ENCODE measurements around the gene PROM1. TPM values are rescaled to one million over a fixed set of nuclear protein-coding genes. Genes with fewer than 3 reads are reported as not detected.

The PROM1 gene
- total RNA-seq, 2 experiments from 2014 or later = 0.29 TPM; not detected in 1

DNA sequence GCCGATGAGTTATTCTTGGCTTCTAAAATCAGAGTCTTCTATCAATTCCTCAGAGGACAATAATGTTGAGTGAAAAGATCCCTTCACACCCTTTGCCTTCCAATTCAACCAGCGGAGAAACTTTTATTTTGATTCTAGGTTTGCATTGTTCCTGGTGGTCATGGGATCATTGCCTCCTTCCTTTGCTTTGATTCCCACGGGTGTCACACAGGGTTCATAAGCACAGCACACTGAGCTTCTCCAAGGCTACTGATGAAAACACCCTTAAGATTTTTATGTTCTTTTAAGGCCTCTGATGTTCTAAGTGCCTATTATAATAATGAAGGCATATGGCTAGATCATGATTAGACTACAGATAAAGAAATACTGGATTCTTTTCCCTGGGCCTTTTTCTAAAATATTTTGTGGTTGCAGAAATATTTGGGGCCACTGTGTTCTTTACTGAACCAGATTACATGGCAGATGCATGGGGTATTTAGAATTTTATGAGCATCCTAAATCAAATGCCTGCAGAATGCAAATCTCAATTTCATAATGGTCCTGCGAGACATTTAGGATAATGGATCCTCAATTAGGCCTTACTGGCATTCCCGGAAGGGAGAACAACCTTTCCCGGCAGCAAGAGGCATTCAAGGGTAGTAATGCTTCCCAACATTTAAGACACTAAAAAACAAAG is 76.9 kb downstream of the PROM1 start:
- ChIA-PET CTCF (interaction anchor here (1.4 kb wide), 1 partner anchor 50 kb away, joined by 3 read pairs; no protein-coding TSS in a partner anchor), POLR2A (no interaction called here)

DNA sequence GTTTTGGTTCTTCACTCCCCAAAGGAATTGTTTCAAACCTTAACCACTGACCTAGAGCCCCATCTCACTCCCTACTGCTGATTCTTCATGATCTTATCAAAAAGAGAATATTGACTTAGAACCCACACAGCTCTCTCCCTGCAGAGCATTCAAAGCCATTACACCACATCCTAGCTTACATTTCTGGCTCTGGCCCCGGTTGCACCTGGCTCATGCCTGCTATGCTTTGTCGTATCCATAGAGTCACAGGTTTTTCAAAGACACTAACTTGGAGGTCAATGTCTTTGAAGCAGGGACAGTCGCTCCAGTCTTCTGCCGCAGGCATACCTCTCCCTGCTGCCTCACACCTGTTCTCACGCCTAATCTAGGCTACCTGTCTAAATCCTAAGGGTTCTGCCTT is 78.1 kb downstream of the PROM1 start:
- ChIA-PET POLR2A (no interaction called here), CTCF (interaction anchor here (0.6 to 1.6 kb wide), 2 partner anchors 26 to 259 kb away, joined by 3 to 5 read pairs; no protein-coding TSS in a partner anchor)

DNA sequence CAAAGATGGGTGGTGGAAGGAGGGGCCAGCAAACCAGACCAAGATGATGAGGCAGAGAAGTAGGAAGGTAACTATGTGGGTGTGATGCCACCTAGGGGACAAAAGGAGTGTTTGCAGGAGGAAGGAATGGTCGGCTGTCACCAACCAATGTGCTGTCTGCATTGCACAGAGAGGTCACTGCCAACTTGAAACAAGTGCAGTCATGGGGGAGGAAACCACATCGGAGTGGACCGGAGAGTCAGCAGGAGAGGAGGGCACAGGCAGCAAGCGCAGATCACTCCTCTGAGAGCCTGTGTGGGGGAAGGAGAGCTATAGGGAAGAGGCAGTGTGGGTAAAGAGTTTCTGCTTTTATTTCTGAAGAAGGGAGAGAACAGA is 82.4 kb downstream of the PROM1 start:
- POLR2A ChIA-PET = no interaction called here
- CTCF ChIA-PET = interaction anchor here (0.6 to 3.6 kb wide), 12 partner anchors 9 to 276 kb away, joined by 3 to 18 read pairs (median 3); no protein-coding TSS in a partner anchor

DNA sequence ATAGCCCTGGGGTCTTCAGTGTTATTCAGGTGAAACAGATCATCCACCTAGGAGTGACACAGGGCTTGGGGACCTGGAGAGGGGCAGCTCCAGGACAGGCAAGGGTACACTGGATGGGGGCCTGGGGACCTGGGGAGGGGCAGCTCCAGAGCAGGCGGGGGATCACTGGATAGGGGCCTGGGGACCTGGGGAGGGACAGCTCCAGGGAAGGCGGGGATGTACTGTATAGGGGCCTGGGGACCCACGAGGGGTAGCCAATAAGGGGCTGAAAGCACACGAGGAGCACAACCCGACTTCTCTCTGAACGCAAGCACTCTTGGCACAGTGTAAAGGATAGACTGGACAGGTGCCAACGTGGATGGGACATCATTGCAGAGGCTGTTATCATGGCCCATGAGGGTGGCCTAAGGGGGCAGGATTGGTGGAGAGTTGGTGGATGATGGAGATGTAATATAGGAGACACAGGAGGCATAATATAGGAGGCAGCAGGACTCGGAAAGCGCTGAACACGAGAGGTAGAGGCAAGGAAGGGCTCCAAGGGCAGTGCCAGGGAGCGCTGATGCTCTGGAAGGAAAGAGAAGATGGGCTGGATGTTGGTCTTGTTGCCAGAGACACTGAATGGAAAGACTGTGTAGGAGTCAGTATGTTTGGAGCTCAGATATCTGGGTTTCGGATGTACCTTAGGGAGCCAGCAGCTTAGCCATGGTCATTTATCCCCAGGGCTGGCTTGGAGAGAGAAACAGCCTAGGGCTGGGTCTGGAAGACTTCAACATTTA is 82.9 kb downstream of the PROM1 start:
- ChIA-PET CTCF (interaction anchor here (0.6 to 3.6 kb wide), 10 partner anchors 10 to 275 kb away, joined by 3 to 18 read pairs (median 3); no protein-coding TSS in a partner anchor), POLR2A (interaction anchor here (0.5 kb wide), 1 partner anchor 341 kb away, joined by 3 read pairs; no protein-coding TSS in a partner anchor)

DNA sequence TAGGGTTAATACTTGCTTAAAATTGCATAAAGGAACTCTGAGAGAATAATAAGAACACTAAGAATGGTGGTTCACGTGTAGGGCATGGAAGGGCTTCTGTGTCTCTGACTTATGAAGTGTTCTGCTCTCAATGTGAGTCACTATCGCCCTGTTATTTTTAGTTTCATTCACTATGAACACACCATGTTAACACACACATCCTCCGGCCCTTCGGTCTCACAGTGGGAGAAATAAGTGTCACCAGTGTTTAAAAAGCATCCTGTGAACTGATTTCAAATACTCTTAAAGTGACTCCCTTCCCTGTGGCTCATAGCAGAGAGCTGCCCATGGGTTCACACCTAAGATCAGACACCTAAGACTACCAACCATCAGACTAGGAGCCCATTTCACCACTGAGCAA is 87.0 kb downstream of the PROM1 start:
- CTCF ChIA-PET = interaction anchor here (1.2 to 3.1 kb wide), 3 partner anchors 33 to 191 kb away, joined by 4 to 8 read pairs (median 6); no protein-coding TSS in a partner anchor

DNA sequence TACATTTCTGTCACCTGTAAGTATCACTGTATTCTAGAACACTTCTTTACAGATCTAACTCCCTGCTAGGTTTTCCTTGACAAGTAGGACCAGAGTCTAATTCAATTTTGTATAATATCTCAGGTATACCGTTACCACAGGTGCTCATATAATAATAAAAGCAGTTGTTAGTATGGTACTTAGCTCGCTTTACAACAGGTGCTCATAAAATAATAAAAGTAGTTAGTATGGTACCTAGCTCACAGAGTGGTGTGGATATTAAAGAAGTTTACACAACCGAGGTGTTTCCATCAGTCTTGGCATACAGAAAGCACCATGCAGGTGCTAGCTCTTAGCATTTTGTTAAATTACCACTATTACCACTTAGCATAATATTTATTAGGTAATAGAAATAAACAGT is 88.0 kb downstream of the PROM1 start:
- ChIA-PET POLR2A (interaction anchor here (0.6 kb wide), 1 partner anchor 258 kb away, joined by 4 read pairs; no protein-coding TSS in a partner anchor), CTCF (interaction anchor here (1.2 to 3.1 kb wide), 4 partner anchors 32 to 190 kb away, joined by 3 to 8 read pairs (median 5); no protein-coding TSS in a partner anchor)

More for the DNA sequence above, 87.0 kb downstream of the PROM1 start:
- POLR2A ChIA-PET = no interaction called here

DNA sequence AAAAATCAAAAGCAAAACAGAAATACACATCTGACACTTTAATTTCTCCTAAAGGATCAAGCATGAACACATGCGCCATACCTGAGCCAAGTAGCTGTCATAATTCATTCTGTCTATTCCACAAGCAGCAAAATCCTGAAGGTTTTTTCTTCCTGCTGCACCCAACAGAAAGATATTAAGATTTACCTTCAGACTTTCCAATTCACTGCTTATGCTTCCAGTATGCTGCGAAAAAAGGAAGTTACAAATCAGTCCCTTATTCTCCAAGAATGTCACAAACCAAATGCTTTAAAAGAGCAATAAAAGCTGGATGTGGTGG is 91.7 kb downstream of the PROM1 start:
- CTCF ChIA-PET = interaction anchor here (1.3 kb wide), 1 partner anchor 10 kb away, joined by 3 read pairs; no protein-coding TSS in a partner anchor
- POLR2A ChIA-PET = no interaction called here

DNA sequence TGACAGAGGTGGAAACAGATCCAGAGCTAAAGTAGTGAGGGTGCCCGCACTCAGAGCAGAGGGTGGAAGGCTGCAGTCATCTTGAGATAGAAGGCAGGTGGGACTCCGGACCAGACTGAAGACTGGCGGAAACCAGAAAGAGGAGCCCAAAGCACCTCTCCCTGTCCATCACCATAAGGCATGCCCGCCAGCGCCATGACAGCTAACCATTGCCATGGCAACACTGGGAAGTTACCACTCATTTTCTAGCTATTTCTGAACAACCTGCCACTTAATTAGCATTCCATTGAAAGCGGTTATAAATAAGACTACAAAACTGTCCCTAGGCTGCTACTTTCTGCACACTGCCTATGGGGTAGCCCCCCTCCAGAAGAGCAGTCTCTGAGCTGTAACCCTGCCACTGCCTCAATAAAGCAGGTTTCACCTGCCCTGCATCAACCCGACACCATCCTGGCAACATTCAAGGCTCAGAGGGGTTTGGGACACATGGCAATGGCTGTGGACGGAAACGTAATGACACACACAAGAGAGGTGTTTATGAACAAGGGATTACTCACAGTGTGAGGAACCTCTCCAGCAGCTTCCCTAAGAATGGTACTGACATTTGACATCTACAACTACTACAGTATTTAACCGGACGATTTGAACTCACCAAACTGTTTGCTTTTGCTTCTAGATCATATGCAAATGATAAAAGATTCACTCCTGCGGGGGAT is 93.1 kb downstream of the PROM1 start:
- ChIA-PET CTCF (no interaction called here), POLR2A (no interaction called here)

DNA sequence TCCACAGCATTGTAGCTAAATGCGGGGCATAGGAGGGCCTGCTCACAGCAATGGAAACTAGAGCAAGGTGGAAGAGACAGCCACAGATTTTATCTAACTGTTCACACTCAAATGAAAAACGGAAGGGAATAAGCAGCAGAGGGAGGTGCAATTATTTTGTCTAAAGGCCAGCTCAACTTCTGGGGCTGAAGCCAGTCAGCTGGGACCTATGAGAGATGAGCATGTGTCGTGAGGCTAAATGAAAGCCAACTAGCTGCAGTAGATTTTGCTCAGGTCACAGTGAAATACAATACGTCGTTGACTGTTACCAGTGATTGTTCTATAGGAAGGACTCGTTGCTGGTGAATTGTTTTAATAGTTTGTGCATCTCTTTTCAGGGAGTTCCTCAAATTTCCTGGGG is 94.4 kb downstream of the PROM1 start:
- ChIA-PET CTCF (interaction anchor here (0.8 kb wide), 1 partner anchor 11 kb away, joined by 3 read pairs; no protein-coding TSS in a partner anchor), POLR2A (no interaction called here)

DNA sequence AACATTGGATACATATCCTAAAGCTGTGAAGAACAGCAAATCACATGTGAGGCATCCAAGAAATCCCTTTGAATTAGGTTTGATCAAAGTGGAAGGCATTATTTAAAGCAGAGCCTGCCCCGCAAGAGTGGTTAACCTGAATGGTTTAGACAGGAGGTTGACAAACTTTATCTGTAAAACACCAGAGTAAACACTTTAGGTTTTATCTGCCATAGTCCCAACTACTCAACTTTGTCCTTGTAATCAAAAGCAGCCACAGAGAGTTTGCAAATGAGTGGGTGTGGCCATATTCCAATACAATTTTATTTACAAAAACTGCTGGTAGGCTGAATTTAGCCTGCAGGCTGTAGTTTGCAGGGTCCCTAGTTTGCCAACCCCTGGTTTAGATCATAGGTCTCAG is 95.6 kb downstream of the PROM1 start:
- ChIA-PET CTCF (no interaction called here), POLR2A (no interaction called here)

DNA sequence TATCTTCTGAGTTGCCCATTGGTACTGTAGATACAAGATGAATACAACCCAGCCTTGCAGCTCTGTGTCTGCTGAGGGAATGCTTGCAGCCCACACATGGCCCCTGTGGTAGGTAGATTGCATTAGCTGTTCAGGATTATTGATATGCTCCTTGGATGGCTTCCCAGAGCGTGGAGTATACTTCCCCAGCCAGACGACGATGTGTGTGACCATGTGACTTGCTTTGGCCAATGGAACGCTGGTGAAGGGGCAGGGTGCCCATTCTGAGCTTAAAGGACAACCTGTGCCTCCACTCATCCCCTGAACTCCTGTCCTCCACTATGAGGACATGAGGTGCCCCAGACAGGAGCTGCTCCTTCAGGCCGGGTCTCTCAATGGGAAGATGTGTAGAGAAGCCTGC is 96.9 kb downstream of the PROM1 start:
- CTCF ChIA-PET = no interaction called here
- POLR2A ChIA-PET = no interaction called here

DNA sequence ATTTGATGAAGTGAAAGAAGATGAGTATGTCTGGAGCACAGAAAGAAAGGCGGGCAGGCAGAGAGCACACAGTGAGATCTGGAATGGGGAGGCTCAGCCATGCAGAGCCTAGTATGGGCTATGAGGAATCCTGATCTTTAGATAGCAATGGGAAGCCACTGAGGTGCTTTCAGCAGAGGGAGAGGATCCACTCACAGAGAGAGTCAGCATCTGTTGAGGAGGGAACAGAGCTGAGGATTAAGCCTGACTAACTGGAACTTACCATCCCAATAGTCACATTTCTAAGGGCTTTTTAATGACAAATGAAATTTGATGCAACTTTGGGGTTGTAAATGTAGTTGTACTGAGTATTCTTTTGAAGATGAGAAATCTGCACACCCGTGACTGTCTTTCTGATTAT is 100.2 kb downstream of the PROM1 start:
- ChIA-PET POLR2A (no interaction called here), CTCF (no interaction called here)

DNA sequence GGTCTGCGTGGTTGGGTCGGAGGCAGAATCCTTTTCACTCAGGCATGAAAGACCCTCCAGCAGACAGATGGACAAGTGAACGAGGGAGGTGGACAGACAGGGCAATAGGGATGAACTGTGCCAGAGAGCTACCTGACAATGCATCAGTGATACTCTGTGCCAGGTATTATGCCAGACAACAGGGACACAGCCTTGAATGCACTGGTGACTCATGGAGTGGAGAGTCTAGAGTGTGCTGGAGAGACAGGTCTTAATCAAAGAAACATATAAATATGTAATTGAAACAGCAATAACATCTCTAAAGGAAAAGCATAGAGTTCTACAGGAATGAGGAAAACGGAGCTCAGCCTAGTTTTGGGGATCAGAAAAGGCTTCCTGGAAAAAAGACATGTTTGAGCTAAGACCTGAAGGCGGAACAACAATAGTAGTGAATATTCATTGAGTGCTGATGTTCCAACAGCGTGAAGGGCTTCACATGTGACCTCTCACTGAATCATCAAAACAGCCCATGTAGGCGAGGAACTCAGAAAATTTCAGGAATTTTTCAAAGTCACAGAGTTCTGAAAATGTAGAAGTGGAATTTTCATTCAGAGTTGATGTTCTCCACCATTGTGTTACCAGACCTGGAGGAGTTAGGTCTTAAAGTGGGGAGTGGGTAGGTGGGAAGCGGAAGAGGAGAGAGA is 100.8 kb downstream of the PROM1 start:
- CTCF ChIA-PET = no interaction called here
- POLR2A ChIA-PET = no interaction called here

DNA sequence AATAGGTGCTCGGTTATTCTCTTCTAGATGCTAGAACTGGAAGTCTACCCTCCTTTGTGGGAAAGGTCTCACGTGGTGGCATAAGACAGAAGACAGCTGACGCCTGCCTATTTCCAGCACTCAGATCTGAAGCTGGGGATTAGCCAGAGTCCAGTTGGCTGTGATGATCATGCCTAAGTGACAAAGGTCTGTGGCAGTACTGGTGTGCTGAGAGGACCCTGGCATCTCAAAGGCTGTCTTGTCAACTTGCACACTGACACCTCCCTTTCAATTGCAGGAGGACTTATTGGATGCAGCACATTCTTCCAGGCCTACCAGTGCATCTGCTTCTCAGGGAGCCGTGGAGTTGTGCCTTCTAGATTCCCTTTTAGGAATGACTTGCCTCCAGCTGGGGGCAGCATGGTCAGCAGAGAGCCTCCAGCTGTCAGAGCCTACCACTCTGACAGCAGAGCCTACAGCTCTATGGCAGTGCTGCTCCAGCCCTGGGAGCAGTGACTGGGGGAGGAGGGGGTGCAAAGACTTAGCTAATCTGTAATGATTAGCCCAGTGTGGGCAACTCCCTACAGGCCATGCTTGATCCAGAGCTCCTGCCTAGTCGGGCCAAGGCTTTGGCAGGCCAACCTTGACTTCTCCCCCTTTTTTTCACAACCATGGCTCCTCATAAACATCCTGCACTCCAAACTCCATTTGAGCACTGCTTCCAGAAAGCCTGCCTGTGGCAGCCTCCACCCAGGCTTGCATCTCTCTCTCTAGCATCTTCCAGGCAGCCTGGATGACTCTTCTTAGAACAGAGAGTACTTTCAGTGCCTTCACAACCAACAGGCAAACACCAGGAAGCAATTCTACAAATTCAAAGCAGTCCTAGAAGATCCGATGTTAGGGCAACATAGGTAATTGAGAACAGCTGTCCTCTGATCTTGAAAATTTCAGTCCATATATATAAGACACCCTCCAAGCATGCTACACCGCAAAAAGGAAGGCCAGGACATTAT is 107.1 kb downstream of the PROM1 start:
- CTCF ChIA-PET = interaction anchor here (0.6 to 0.9 kb wide), 2 partner anchors 21 to 28 kb away, joined by 3 to 5 read pairs; no protein-coding TSS in a partner anchor
- POLR2A ChIA-PET = no interaction called here

DNA sequence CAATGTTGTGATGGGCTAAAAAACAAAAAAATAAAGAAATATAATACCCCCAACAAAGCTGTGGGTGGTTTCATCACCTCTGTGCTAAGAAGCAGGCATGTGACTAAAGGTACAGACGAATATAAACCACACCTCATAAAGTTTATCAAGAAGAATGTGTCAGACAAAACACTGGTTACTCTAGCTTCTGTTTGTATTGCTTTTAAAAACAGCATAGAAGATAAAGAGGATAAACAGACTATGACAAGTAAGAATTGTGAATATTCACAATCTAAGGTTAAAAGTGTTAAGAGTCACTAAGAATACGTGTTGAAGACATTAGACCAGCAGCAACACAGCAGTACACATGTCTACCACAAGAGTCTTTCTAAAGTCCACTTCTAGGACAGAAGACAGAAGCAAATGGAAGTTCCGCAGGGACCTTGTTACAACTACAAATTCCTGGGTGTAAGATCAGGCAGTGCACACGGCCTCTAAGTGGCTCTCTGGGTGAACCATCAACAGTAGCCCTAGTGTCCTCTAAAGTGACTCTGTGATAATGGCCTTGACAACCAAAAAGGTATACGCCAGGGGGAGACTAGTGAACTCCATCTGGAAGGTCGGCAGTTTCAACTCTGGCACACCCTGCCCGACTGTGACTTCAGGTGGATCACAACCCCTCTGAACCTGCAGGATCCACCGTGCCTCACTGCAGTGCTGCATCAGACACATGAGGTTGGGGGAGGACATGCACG is 112.6 kb downstream of the PROM1 start:
- POLR2A ChIA-PET = no interaction called here
- CTCF ChIA-PET = interaction anchor here (0.8 kb wide), 1 partner anchor 88 kb away, joined by 3 read pairs; no protein-coding TSS in a partner anchor

DNA sequence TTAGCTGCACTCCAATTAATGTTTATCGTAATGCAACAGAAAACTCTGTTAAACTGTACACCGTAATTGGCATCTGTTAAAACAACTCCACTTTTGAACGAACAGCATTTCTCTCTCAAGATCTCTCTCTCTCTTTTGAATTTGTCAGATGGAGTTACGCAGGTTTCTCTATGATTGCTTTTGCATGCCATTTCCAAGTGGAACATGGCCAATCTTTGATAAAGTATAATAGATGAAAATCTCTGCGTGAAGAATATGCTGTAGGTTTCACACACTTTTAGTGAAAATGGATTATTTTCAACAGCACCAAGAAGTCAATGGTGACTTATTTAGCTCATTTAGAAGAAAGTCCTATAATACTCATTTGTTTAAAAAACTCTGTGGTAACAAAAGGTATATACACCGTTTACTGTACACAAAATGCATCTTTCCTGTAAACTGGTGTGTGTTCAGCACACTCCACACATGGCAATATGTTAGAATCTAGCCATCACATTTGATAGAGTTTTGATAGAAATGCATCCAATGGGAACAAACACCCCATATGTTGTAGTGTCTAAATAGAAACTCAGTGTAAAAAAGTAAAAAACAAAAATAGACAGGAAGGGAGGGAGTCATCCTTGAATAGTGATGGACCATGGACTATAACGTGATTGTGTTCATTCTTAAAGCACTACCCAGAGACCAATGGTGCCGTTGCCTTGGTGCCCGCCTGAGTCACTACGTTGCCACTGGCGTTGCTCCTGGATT is 115.1 kb downstream of the PROM1 start:
- POLR2A ChIA-PET = no interaction called here
- CTCF ChIA-PET = no interaction called here

DNA sequence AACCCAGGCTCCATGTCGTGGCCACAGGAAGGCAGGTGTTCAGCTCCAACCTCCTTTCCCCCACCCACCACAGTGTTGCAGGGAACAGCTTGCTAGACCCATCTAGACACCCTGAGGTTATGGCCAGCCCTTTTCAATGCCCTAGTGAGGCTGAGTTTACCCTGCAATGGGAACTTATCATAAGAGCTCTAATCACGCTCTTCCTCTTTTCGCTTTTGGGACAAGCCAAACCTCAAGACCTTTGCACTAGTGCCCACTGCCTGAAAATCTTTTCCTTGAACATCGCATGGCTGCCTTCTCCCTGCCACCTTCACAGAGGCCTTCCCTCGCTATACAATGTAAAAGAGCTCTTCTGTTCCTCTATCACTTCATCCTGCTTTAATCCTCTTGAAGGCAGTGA is 118.5 kb downstream of the PROM1 start:
- ChIA-PET CTCF (interaction anchor here (3.6 kb wide), 1 partner anchor 160 kb away, joined by 8 read pairs; no protein-coding TSS in a partner anchor), POLR2A (no interaction called here)
